H1 (cell line): Measurements from ENCODE around the gene NAA50. TPM values are rescaled to one million over a fixed set of nuclear protein-coding genes. Genes with fewer than 3 reads are reported as not detected.
A peak's percentile ranks its signal among the peaks of the same experiment; 100 is the strongest.

Experiments
- NANOG ChIP-seq: IDR thresholded peaks from 2 replicates; pipeline ENCODE4 v1.6.1; 2011; ENCODE audit warnings: low read length, low read depth, mild to moderate bottlenecking, inconsistent platforms; ENCODE audit not compliant: insufficient read depth, poor library complexity, severe bottlenecking
- polyA plus RNA-seq, 7 experiments: library from polyadenylated mRNA; depleted of rRNA in 3 of 7; stranded (reverse) in 5 of 7; unstranded in 2 of 7; fragments of >200 nt in 5 of 7; fragments of 200-250 nt in 2 of 7; gene quantifications; 1 replicate in 5 of 7; 2 replicates in 1 of 7; 4 replicates in 1 of 7; pipeline versions ENCODE4 v1.2.1 to v1.2.3, GENCODE V29; 2011 to 2013; ENCODE audit warnings: missing spikeins in 2 of 7, mixed read lengths in 2 of 7
- total RNA-seq: library from RNA; stranded (reverse); fragmentation: NEBNext Ultra II Directional; extraction: Animal tissue kit (Norgen Biotek cat#: 25700); gene quantifications from 2 replicates; pipeline ENCODE4 v1.2.1, GENCODE V29; 2021
- TF ChIP-seq, protein P1 (sequence below): IDR thresholded peaks from 2 replicates; pipeline ENCODE4 v1.6.1; 2012; ENCODE audit warnings: low read length, inconsistent platforms

NAA50 gene
- total and polyA plus RNA-seq, 2 of the 8 experiments (the other 6 are each of a cell fraction or from before 2014, with no cell fraction given) = 46.6 to 231 TPM

DNA sequence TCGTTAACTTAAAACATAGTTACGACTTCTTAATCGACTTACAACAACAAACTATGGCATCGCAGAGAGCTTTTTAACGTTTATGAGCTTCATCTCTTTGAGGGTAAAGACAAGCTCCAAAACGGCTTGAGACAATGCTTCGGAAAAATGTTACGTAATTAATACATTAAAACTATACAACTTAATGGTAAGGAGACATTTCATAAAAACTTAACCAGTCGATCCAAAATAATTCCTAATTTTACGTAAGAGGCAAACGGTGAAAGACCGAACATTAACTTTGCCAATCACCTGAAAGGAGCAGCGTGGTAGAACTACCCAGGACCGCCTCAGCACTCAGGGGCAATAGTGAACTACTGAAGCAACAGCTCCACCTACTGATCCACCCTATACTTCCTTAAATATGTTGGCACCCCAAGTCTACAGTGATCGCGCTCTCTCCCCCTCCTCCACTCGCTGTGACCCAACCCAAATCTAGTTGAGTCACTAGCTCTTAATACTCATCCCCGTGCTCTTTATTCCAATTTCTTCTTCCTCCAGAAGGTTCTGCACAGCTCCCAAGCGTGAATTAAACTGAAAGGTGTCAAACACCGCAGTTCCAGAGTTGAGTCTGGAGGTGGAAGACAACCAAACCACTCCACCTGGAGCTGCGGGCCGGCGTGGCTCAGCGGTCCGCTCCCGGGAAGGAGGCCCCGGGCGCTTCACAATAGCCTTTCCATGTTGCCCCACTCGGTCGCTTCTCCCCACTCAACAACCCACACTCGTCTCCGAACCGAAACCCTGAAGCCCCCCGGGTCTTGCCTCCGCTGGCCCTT lies 901 bp downstream of the NAA50 start (continued):
- no peak for TF ChIP-seq NANOG
- TF ChIP-seq, protein P1, sequence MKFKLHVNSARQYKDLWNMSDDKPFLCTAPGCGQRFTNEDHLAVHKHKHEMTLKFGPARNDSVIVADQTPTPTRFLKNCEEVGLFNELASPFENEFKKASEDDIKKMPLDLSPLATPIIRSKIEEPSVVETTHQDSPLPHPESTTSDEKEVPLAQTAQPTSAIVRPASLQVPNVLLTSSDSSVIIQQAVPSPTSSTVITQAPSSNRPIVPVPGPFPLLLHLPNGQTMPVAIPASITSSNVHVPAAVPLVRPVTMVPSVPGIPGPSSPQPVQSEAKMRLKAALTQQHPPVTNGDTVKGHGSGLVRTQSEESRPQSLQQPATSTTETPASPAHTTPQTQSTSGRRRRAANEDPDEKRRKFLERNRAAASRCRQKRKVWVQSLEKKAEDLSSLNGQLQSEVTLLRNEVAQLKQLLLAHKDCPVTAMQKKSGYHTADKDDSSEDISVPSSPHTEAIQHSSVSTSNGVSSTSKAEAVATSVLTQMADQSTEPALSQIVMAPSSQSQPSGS = 0 out of 2 replicates have a peak, but pooled peaks have one; percentile 17
